OCI-LY1 (cell line): ENCODE results near the gene MAD1L1.

Experiments
- EZH2 ChIP-seq: fragments of 200-600 bp; sonication (generic), shearing (Covaris generic); IDR thresholded peaks from 2 replicates; pipeline ENCODE4 v1.8.0; 2017; ENCODE audit warnings: borderline replicate concordance, mixed run types, mild to moderate bottlenecking, antibody characterized with exemption, low read length, moderate library complexity, mixed read lengths
- TF ChIP-seq, protein P1 (sequence below): fragments of 200-600 bp; sonication (generic), shearing (Covaris generic); IDR thresholded peaks from 2 replicates; pipeline ENCODE4 v1.5.1; 2017; ENCODE audit warnings: mild to moderate bottlenecking, antibody characterized with exemption, low read length, moderate library complexity, mixed read lengths

DNA sequence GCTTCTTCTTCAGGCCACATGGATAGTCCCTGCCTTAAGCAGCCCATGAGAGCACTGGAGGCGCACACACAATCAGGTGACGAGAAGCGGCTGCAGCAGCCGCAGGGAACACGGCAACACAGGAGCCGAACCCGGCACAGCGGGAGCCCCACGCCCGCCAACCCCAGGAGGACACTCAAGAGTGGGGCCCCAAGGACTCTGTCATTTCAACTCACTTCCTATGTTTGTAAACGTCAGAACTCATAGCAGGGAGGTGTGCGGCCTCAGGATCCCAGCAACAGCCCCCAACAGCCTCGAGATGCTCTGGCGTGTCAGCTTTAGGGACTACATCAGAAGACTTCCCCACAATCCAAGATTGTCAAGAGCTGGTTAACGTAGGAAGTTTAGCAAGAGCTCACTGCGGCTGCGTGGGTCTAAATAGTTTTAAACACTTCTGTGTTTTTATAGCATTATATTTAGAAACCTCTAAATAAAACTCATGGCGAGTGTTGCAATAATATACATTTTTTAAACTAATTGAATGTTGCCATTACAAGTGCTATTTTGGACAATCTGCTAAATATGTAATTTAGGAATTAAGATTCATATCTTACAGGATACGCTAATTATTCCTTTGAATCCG lies 123.4 kb downstream of the MAD1L1 start:
- TF ChIP-seq, protein P1, sequence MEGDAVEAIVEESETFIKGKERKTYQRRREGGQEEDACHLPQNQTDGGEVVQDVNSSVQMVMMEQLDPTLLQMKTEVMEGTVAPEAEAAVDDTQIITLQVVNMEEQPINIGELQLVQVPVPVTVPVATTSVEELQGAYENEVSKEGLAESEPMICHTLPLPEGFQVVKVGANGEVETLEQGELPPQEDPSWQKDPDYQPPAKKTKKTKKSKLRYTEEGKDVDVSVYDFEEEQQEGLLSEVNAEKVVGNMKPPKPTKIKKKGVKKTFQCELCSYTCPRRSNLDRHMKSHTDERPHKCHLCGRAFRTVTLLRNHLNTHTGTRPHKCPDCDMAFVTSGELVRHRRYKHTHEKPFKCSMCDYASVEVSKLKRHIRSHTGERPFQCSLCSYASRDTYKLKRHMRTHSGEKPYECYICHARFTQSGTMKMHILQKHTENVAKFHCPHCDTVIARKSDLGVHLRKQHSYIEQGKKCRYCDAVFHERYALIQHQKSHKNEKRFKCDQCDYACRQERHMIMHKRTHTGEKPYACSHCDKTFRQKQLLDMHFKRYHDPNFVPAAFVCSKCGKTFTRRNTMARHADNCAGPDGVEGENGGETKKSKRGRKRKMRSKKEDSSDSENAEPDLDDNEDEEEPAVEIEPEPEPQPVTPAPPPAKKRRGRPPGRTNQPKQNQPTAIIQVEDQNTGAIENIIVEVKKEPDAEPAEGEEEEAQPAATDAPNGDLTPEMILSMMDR, result no peak
- no peak for TF ChIP-seq EZH2
